Liver (tissue), 9 donors: Measurements from ENCODE around the gene DUOXA2. TPM values are rescaled to one million over a fixed set of nuclear protein-coding genes. Genes with fewer than 3 reads are reported as not detected.

Experiments used
- DNase-seq: peaks from one replicate; pipeline ENCODE4 v3.0.0-alpha.2; 2017; ENCODE audit warnings: low spot score
- H3K27ac ChIP-seq, 2 donors: one replicate each; pipeline ENCODE4 v1.7.0; 2013; ENCODE audit warnings: inconsistent platforms in 2 of 2, low read length in 2 of 2, control low read depth in 1 of 2, low read depth in 1 of 2, mild to moderate bottlenecking in 1 of 2
- H3K27me3 ChIP-seq, 4 donors: one replicate each; pipeline versions ENCODE4 v1.6.1 to v1.7.0; 2013; ENCODE audit warnings: low read length in 3 of 4, inconsistent platforms in 1 of 4, mild to moderate bottlenecking in 1 of 4, moderate library complexity in 1 of 4; ENCODE audit not compliant: control insufficient read depth in 4 of 4, insufficient read depth in 4 of 4
- H3K36me3 ChIP-seq, 4 donors: one replicate each; pipeline versions ENCODE4 v1.6.1 to v1.7.0; 2013; ENCODE audit warnings: low read length in 3 of 4, mild to moderate bottlenecking in 3 of 4, low read depth in 1 of 4, moderate library complexity in 1 of 4; ENCODE audit not compliant: control insufficient read depth in 4 of 4, insufficient read depth in 3 of 4
- H3K4me1 ChIP-seq, 4 donors: one replicate each; pipeline versions ENCODE4 v1.6.1 to v1.7.0; 2013; ENCODE audit warnings: low read length in 3 of 4, mild to moderate bottlenecking in 3 of 4, moderate library complexity in 1 of 4; ENCODE audit not compliant: control insufficient read depth in 4 of 4, insufficient read depth in 4 of 4
- H3K4me3 ChIP-seq, 3 donors: one replicate each; pipeline versions ENCODE4 v1.6.1 to v1.7.0; 2013; ENCODE audit warnings: low read length in 3 of 3, control low read depth in 1 of 3, low read depth in 1 of 3, mild to moderate bottlenecking in 1 of 3
- H3K9ac ChIP-seq, 2 donors: one replicate each; pipeline ENCODE4 v1.7.0; 2013; ENCODE audit warnings: low read length in 2 of 2, mild to moderate bottlenecking in 2 of 2, moderate library complexity in 2 of 2, control low read depth in 1 of 2, low read depth in 1 of 2
- H3K9me3 ChIP-seq, 4 donors: one replicate each; pipeline versions ENCODE4 v1.6.1 to v1.7.0; 2013; ENCODE audit warnings: low read length in 3 of 4; ENCODE audit not compliant: control insufficient read depth in 4 of 4
- EGR1 ChIP-seq, 2 donors: IDR thresholded peaks; 2 replicates each; pipeline ENCODE4 v1.6.1; 2016 to 2018; ENCODE audit warnings: antibody characterized with exemption in 2 of 2, low read depth in 2 of 2
- FOXA1 ChIP-seq: IDR thresholded peaks from 2 replicates; pipeline ENCODE4 v1.6.1; 2016; ENCODE audit warnings: antibody characterized with exemption
- FOXA2 ChIP-seq: IDR thresholded peaks from 2 replicates; pipeline ENCODE4 v1.6.1; 2016; ENCODE audit warnings: antibody characterized with exemption
- GABPA ChIP-seq, 2 donors: IDR thresholded peaks in 1 of 2; conservative IDR thresholded peaks in 1 of 2; 2 replicates each; pipeline ENCODE4 v1.6.1; 2016; ENCODE audit warnings: antibody characterized with exemption in 2 of 2, mild to moderate bottlenecking in 1 of 2, moderate library complexity in 1 of 2
- HNF4A ChIP-seq, 2 donors: conservative IDR thresholded peaks; 2 replicates each; pipeline ENCODE4 v1.6.1; 2016; ENCODE audit warnings: antibody characterized with exemption in 2 of 2, mild to moderate bottlenecking in 2 of 2
- HNF4G ChIP-seq: IDR thresholded peaks from 2 replicates; pipeline ENCODE4 v1.6.1; 2016; ENCODE audit warnings: antibody characterized with exemption
- JUND ChIP-seq, 2 donors: IDR thresholded peaks; 2 replicates each; pipeline ENCODE4 v1.6.1; 2016; ENCODE audit warnings: antibody characterized with exemption in 2 of 2
- NR2F2 ChIP-seq: IDR thresholded peaks from 2 replicates; pipeline ENCODE4 v1.6.1; 2016; ENCODE audit warnings: antibody characterized with exemption
- RAD21 ChIP-seq, 2 donors: IDR thresholded peaks; 2 replicates each; pipeline ENCODE4 v1.6.1; 2016; ENCODE audit warnings: antibody characterized with exemption in 2 of 2, mild to moderate bottlenecking in 2 of 2
- RXRA ChIP-seq, 2 donors: IDR thresholded peaks; 2 replicates each; pipeline ENCODE4 v1.6.1; 2017 to 2018; ENCODE audit warnings: antibody characterized with exemption in 2 of 2, mild to moderate bottlenecking in 1 of 2
- SP1 ChIP-seq: IDR thresholded peaks from 2 replicates; pipeline ENCODE4 v1.6.1; 2018; ENCODE audit warnings: antibody characterized with exemption, mild to moderate bottlenecking
- TAF1 ChIP-seq: conservative IDR thresholded peaks from 2 replicates; pipeline ENCODE4 v1.6.1; 2016; ENCODE audit warnings: antibody characterized with exemption, mild to moderate bottlenecking
- YY1 ChIP-seq: IDR thresholded peaks from 2 replicates; pipeline ENCODE4 v1.6.1; 2016; ENCODE audit warnings: antibody characterized with exemption, mild to moderate bottlenecking
- WGBS: extraction: QIAGEN DNeasy Blood & Tissue Kit; methylation state at CpG from one replicate; pipeline ENCODE4 v1.1.7; 2013; 5-methylcytosine and 5-hydroxymethylcytosine counted together
- polyA plus RNA-seq, 2 donors: library from polyadenylated mRNA; stranded (reverse) in 1 of 2; unstranded in 1 of 2; fragments of 200-250 nt in 1 of 2; fragments of >200 nt in 1 of 2; fragmentation: Nextera tagmentation in 1 of 2; extraction: Ambion mirVana in 1 of 2; gene quantifications; one replicate each; pipeline versions ENCODE4 v1.2.1 to v1.2.3, GENCODE V29; 2013 to 2015
- total RNA-seq, 2 donors: library from RNA; depleted of rRNA; stranded (reverse); fragments of >200 nt; gene quantifications; one replicate each; pipeline ENCODE4 v1.2.3, GENCODE V29; 2014
- TF ChIP-seq, protein P1 (sequence below): IDR thresholded peaks from 2 replicates; pipeline ENCODE4 v1.6.1; 2016; ENCODE audit warnings: antibody characterized with exemption
- TF ChIP-seq, protein P2 (sequence below): IDR thresholded peaks from 2 replicates; pipeline ENCODE4 v1.6.1; 2016; ENCODE audit warnings: antibody characterized with exemption
- TF ChIP-seq, protein P3 (sequence below): IDR thresholded peaks from 2 replicates; pipeline ENCODE4 v1.6.1; 2016; ENCODE audit warnings: antibody characterized with exemption
- TF ChIP-seq, protein P4 (sequence below): fragments of 150-350 bp; IDR thresholded peaks from 2 replicates; pipeline ENCODE4 v1.5.1; 2017; ENCODE audit warnings: improper control_type of control experiment, low read depth, low read length; ENCODE audit not compliant: missing input control
- TF ChIP-seq, protein P5 (sequence below): IDR thresholded peaks from 2 replicates; pipeline ENCODE4 v1.6.1; 2016; ENCODE audit warnings: antibody characterized with exemption, mild to moderate bottlenecking
- donor health status: healthy.
- donor health status: healthy.
- donor health status: healthy.
- donor health status: healthy.
- donor health status: healthy.

The DUOXA2 gene
- total and polyA plus RNA-seq, 4 donors = 0.07 TPM; not detected in 3

DNA sequence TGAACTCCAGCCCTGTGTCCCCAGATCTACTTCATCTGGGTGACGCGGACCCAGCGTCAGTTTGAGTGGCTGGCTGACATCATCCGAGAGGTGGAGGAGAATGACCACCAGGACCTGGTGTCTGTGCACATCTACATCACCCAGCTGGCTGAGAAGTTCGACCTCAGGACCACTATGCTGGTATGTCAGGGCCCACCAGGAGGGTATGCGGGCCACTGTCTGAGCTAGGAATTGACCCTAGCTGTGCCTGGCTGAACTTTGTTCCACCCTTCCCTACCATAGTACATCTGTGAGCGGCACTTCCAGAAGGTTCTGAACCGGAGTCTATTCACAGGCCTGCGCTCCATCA, 49.4 kb downstream of the DUOXA2 start:
- H3K4me1 ChIP-seq = peaks cover 2 to 12% (median 3%) of the 10 kb centered on the region in 4 donors
- no peaks in the 10 kb centered on the region for H3K9me3 ChIP-seq
- H3K27me3 ChIP-seq = no peaks in the 10 kb centered on the region
- no peak for DNase-seq
- no peak overlapping the region for H3K4me3 ChIP-seq
- H3K36me3 ChIP-seq = no peaks in the 10 kb centered on the region
- no peak overlapping the region for H3K27ac ChIP-seq
- no peak for TF ChIP-seq HNF4G
- TF ChIP-seq HNF4A (conservative IDR thresholded peaks at IDR 0.05) = no peak
- no peak for TF ChIP-seq NR2F2
- no peak for TF ChIP-seq EGR1 (IDR thresholded peaks at IDR 0.05; ENCODE audit: low read depth in 2 of 2)
- no peak for TF ChIP-seq JUND (IDR thresholded peaks at IDR 0.05)
- TF ChIP-seq TAF1 = no peak
- TF ChIP-seq, protein P1, sequence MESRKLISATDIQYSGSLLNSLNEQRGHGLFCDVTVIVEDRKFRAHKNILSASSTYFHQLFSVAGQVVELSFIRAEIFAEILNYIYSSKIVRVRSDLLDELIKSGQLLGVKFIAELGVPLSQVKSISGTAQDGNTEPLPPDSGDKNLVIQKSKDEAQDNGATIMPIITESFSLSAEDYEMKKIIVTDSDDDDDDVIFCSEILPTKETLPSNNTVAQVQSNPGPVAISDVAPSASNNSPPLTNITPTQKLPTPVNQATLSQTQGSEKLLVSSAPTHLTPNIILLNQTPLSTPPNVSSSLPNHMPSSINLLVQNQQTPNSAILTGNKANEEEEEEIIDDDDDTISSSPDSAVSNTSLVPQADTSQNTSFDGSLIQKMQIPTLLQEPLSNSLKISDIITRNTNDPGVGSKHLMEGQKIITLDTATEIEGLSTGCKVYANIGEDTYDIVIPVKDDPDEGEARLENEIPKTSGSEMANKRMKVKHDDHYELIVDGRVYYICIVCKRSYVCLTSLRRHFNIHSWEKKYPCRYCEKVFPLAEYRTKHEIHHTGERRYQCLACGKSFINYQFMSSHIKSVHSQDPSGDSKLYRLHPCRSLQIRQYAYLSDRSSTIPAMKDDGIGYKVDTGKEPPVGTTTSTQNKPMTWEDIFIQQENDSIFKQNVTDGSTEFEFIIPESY = no peak
- TF ChIP-seq FOXA1 = no peak
- TF ChIP-seq, protein P2, sequence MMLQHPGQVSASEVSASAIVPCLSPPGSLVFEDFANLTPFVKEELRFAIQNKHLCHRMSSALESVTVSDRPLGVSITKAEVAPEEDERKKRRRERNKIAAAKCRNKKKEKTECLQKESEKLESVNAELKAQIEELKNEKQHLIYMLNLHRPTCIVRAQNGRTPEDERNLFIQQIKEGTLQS = no peak
- TF ChIP-seq, protein P3, sequence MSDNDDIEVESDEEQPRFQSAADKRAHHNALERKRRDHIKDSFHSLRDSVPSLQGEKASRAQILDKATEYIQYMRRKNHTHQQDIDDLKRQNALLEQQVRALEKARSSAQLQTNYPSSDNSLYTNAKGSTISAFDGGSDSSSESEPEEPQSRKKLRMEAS = no peak
- TF ChIP-seq YY1 = no peak
- no peak for TF ChIP-seq RAD21 (IDR thresholded peaks at IDR 0.05)
- no peak for TF ChIP-seq RXRA (IDR thresholded peaks at IDR 0.05)
- no peak for TF ChIP-seq GABPA (IDR thresholded peaks at IDR 0.05 in 1 of 2, conservative IDR thresholded peaks at IDR 0.05 in 1 of 2)
- TF ChIP-seq, protein P4, sequence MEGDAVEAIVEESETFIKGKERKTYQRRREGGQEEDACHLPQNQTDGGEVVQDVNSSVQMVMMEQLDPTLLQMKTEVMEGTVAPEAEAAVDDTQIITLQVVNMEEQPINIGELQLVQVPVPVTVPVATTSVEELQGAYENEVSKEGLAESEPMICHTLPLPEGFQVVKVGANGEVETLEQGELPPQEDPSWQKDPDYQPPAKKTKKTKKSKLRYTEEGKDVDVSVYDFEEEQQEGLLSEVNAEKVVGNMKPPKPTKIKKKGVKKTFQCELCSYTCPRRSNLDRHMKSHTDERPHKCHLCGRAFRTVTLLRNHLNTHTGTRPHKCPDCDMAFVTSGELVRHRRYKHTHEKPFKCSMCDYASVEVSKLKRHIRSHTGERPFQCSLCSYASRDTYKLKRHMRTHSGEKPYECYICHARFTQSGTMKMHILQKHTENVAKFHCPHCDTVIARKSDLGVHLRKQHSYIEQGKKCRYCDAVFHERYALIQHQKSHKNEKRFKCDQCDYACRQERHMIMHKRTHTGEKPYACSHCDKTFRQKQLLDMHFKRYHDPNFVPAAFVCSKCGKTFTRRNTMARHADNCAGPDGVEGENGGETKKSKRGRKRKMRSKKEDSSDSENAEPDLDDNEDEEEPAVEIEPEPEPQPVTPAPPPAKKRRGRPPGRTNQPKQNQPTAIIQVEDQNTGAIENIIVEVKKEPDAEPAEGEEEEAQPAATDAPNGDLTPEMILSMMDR = no peak
- TF ChIP-seq, protein P5, sequence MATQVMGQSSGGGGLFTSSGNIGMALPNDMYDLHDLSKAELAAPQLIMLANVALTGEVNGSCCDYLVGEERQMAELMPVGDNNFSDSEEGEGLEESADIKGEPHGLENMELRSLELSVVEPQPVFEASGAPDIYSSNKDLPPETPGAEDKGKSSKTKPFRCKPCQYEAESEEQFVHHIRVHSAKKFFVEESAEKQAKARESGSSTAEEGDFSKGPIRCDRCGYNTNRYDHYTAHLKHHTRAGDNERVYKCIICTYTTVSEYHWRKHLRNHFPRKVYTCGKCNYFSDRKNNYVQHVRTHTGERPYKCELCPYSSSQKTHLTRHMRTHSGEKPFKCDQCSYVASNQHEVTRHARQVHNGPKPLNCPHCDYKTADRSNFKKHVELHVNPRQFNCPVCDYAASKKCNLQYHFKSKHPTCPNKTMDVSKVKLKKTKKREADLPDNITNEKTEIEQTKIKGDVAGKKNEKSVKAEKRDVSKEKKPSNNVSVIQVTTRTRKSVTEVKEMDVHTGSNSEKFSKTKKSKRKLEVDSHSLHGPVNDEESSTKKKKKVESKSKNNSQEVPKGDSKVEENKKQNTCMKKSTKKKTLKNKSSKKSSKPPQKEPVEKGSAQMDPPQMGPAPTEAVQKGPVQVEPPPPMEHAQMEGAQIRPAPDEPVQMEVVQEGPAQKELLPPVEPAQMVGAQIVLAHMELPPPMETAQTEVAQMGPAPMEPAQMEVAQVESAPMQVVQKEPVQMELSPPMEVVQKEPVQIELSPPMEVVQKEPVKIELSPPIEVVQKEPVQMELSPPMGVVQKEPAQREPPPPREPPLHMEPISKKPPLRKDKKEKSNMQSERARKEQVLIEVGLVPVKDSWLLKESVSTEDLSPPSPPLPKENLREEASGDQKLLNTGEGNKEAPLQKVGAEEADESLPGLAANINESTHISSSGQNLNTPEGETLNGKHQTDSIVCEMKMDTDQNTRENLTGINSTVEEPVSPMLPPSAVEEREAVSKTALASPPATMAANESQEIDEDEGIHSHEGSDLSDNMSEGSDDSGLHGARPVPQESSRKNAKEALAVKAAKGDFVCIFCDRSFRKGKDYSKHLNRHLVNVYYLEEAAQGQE = no peak
- no peak for TF ChIP-seq SP1
- TF ChIP-seq FOXA2 = no peak
- H3K9ac ChIP-seq = no peak overlapping the region
- WGBS = 64% methylated on average over 9 of the region's 9 CpGs
